ENCODE data around the gene TMEM238L.

Gene TMEM238L

GRCh38 chr17:10745231-10745630, 58.7 kb downstream of the TMEM238L start:
- no peak for TF ChIP-seq CTCF (IDR thresholded peaks at IDR 0.05)
- Histone ChIP-seq H3K36me3 (no peaks in the 10 kb centered on the region), H3K4me1 (ENCODE audit: control insufficient read depth in 1 of 2, insufficient read depth in 1 of 2, low read depth in 1 of 2, low read length in 1 of 2) (no peaks in the 10 kb centered on the region), H3K4me3 (ENCODE audit: low read depth in 1 of 2, low read length in 1 of 2) (no peak overlapping the region), H3K27me3 (no peaks in the 10 kb centered on the region), H3K27ac (no peak overlapping the region), H3K9me3 (no peaks in the 10 kb centered on the region)
